Thoracic aorta (tissue), 2 donors: ENCODE data around the gene CRTC3. TPM values are rescaled to one million over a fixed set of nuclear protein-coding genes. Genes with fewer than 3 reads are reported as not detected.
A peak's percentile ranks its signal among the peaks of the same experiment; 100 is the strongest.
"Not testable (repeated sequence)": the region's sequence is repeated elsewhere in the genome, so short reads cannot be mapped to it uniquely, and the experiment has no call there.

Experiments used
- ATAC-seq: fragments of 150-250 bp; one replicate; pipeline ENCODE4 v1.8.0; 2017; ENCODE audit warnings: low read depth; ENCODE audit not compliant: insufficient number of reproducible peaks, low FRiP score
- DNase-seq: peaks from one replicate; pipeline ENCODE4 v3.0.0-alpha.2; 2020; ENCODE audit warnings: low spot score
- H3K27ac ChIP-seq, 2 donors: fragments of 200-600 bp; sonication (generic); 1 replicate in 1 of 2; 2 replicates in 1 of 2; pipeline ENCODE4 v1.5.1; 2016; ENCODE audit warnings: mild to moderate bottlenecking in 2 of 2, moderate library complexity in 2 of 2
- H3K27me3 ChIP-seq: fragments of 200-600 bp; sonication (generic); replicated peaks from 2 replicates; pipeline ENCODE4 v1.6.0; 2016; ENCODE audit warnings: mild to moderate bottlenecking; ENCODE audit not compliant: insufficient read depth
- H3K36me3 ChIP-seq: fragments of 200-600 bp; sonication (generic); one replicate; pipeline ENCODE4 v1.5.1; 2016
- H3K4me1 ChIP-seq, 2 donors: fragments of 200-600 bp; sonication (generic); 1 replicate in 1 of 2; 2 replicates in 1 of 2; pipeline versions ENCODE4 v1.5.1 to v1.6.0; 2016; ENCODE audit warnings: low read depth in 2 of 2, mild to moderate bottlenecking in 1 of 2; ENCODE audit not compliant: control insufficient read depth in 1 of 2
- H3K4me3 ChIP-seq: fragments of 200-600 bp; sonication (generic); 2 replicates; pipeline ENCODE4 v1.5.1; 2016; ENCODE audit warnings: mild to moderate bottlenecking
- H3K9me3 ChIP-seq: fragments of 200-600 bp; sonication (generic); 2 replicates; pipeline ENCODE4 v1.5.1; 2016
- CTCF ChIP-seq: fragments of 200-600 bp; sonication (generic); IDR thresholded peaks from one replicate; pipeline ENCODE4 v1.5.1; 2019; ENCODE audit warnings: antibody characterized with exemption
- total RNA-seq, 2 donors: library from RNA; depleted of rRNA; stranded (reverse); fragments of >200 nt; gene quantifications; one replicate each; pipeline versions ENCODE4 v1.1.0 to v1.2.3, GENCODE V29; 2016

The CRTC3 gene
- total RNA-seq, 2 donors from 2014 or later: 73.2 to 89.8 TPM

GRCh38 chr15:90523373-90523772 lies 6.3 kb upstream of the CRTC3 start:
- no peak overlapping the region for H3K27ac ChIP-seq
- no peaks in the 10 kb centered on the region for H3K9me3 ChIP-seq
- H3K4me3 ChIP-seq: no peak overlapping the region
- no peaks in the 10 kb centered on the region for H3K4me1 ChIP-seq
- H3K27me3 ChIP-seq: no peaks in the 10 kb centered on the region
- DNase-seq (no peak), ATAC-seq (no peak)
- no peaks in the 10 kb centered on the region for H3K36me3 ChIP-seq
- TF ChIP-seq CTCF: no peak

DNA sequence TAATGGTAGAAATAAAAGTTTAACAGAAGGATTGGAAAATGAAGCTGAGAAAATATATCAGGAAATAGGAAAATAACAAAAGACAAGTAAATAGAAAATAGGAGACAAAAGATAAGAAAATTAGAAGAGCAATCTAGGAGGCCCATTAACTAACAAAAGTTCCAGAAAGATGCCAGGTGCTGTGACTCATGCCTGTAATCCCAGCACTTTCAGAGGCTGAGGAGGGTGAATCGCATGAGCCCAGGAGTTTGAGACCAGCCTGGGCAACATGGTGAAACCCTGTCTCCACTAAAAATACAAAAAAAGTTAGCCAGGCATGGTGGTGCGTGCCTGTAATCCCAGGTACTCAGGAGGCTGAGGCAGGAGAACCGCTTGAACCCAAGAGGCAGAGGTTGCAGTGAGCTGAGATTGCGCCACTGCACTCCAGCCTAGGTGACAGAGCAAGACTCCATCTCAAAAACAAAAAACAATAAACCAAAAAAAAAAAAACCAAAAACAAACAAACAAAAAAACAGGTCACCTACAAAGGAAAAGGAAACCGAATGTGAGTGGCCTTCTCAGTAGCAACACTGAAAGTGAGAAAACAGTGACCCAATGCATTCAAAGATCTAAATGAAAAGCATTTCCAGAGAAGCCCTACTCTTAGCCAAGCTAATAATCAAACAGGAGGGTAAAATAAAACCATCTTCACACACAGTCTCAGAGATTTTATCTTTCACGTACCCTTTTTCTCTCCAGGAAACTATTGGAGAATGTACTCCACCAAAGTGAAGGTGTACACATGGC lies 5.5 kb upstream of the CRTC3 start:
- not testable (repeated sequence) for ATAC-seq, DNase-seq

DNA sequence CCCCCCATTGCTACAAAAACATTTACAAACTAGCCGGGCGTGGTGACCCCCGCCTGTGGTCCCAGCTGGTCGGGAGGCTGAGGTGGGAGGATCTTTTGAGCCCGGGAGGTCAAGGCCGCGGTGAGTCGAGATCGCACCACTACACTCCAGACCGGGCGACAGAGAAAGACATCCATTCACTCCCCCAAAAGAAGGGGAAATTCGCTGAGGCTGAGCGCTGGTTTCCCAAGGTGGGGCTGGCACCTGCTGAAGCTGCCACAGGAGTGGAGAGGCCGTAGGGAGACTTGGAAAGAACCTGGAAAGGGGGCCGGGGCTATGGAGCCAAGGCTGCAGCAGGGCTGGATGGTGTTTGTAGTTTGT lies 732 bp upstream of the CRTC3 start:
- Histone ChIP-seq H3K9me3 (no peaks in the 10 kb centered on the region), H3K4me3 (peak overlapping the region; percentile 92), H3K36me3 (no peaks in the 10 kb centered on the region), H3K27ac (peak overlapping the region; percentile 81 to 92), H3K27me3 (no peaks in the 10 kb centered on the region), H3K4me1 (peaks cover 12 to 35% of the 10 kb centered on the region in 2 donors)
- DNase-seq: no peak
- no peak for ATAC-seq
- TF ChIP-seq CTCF: no peak

More for the DNA sequence above, 5.5 kb upstream of the CRTC3 start:
- not testable (repeated sequence) for H3K4me1 ChIP-seq, H3K4me3 ChIP-seq, H3K36me3 ChIP-seq, H3K27me3 ChIP-seq, H3K9me3 ChIP-seq, H3K27ac ChIP-seq

- TF ChIP-seq CTCF: no peak
- H3K36me3 ChIP-seq: no peaks in the 10 kb centered on the region
- ATAC-seq: peak; percentile 26
- no peaks in the 10 kb centered on the region for H3K9me3 ChIP-seq
- peaks cover 12 to 45% of the 10 kb centered on the region in 2 donors for H3K4me1 ChIP-seq
- H3K4me3 ChIP-seq: peak overlapping the region; percentile 92
- H3K27ac ChIP-seq: peak overlapping the region; percentile 81 to 92
- DNase-seq: no peak
- H3K27me3 ChIP-seq: no peaks in the 10 kb centered on the region
Measured at GRCh38 chr15:90530250-90531051, 728 bp downstream of the CRTC3 start.

DNA sequence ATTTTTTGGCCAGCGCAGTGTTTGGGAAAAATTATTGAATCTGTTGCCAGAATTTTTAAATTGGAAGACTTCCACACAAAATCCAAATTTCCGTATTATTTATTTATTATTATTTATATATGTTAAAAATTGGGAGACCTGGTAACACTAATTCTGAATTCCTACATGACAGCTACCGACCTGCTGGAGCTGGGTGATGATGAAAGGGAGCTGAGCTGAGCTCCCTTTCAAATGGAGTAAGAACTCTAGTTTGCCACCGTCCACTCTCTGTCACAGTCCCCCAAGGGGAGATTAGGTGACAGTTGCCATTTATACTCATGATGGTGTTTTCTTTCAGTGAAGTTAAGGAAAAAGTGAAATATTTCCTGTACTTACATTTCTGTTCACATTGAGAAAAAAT lies 1.4 kb downstream of the CRTC3 start:
- DNase-seq (no peak), ATAC-seq (no peak)
- Histone ChIP-seq H3K27me3 (no peaks in the 10 kb centered on the region), H3K9me3 (no peaks in the 10 kb centered on the region), H3K36me3 (no peaks in the 10 kb centered on the region), H3K4me3 (peak overlapping the region; percentile 92), H3K4me1 (peaks cover 18 to 52% of the 10 kb centered on the region in 2 donors), H3K27ac (no peak overlapping the region)
- TF ChIP-seq CTCF: no peak
